Measurements from ENCODE around the gene MAZ.

Gene MAZ

GRCh38 chr16:29858149-29858849, 52.0 kb downstream of the MAZ start:
- no peak for DNase-seq

- DNase-seq: no peak
These were observed 52.6 kb downstream of the MAZ start for GRCh38 chr16:29858974-29859373.

DNA sequence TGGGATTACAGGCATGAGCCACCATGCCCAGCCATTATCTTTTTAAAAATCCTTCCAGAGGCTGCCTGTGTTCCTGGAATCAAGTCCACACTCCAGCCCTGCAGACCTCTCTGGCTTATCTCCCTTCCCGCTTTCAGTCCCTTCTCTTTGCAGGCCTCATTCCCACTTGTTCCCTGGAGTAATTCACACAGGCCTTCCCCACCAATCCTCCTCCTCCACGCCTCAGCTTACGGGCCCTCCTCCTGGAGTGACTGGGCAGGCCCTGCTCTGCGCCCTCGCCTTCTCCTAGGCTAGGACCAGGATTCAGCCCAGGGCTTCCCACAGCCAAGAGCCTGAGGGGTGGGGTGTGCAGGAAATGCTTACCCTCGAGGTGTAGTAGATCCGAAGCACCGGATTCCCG, 53.9 kb downstream of the MAZ start:
- no peak for DNase-seq

All from NCI-H526 (cell line).